ENCODE data around the gene GRIPAP1. TPM values are rescaled to one million over a fixed set of nuclear protein-coding genes. Genes with fewer than 3 reads are reported as not detected.

GRIPAP1 gene
- total RNA-seq, 4 donors from 2014 or later, result 8.6 to 19.3 (median 10.1) TPM

DNA sequence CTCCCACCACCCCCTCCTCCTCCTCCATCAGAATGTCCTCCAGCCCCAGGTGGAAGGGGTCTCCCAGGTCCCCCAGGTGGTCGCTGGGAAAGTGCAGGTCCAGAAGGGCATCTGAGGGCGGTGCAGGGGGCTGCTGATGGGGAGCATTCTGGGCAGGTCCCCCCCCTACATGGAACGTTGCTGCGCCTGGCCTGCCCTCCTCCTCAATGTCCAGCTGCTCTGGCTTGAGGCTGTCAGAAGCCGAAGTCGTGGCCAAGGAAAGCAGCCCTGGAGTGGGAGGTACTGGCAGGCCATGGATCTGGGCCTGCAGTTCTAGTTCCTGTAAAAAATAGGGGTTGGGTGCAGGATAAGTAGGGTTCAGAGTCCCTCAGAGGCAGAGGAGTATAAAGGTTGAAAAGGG is 28.2 kb upstream of the GRIPAP1 start:
- peaks cover 2 to 31% of the 10 kb centered on the region in 2 donors for H3K36me3 ChIP-seq
- H3K4me3 ChIP-seq, result no peak overlapping the region
- TF ChIP-seq, protein P1, sequence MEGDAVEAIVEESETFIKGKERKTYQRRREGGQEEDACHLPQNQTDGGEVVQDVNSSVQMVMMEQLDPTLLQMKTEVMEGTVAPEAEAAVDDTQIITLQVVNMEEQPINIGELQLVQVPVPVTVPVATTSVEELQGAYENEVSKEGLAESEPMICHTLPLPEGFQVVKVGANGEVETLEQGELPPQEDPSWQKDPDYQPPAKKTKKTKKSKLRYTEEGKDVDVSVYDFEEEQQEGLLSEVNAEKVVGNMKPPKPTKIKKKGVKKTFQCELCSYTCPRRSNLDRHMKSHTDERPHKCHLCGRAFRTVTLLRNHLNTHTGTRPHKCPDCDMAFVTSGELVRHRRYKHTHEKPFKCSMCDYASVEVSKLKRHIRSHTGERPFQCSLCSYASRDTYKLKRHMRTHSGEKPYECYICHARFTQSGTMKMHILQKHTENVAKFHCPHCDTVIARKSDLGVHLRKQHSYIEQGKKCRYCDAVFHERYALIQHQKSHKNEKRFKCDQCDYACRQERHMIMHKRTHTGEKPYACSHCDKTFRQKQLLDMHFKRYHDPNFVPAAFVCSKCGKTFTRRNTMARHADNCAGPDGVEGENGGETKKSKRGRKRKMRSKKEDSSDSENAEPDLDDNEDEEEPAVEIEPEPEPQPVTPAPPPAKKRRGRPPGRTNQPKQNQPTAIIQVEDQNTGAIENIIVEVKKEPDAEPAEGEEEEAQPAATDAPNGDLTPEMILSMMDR (IDR thresholded peaks at IDR 0.05 in 4 of 5, conservative IDR thresholded peaks at IDR 0.05 in 1 of 5), result no peak
- TF ChIP-seq POLR2A (IDR thresholded peaks at IDR 0.05), result no peak
- H3K4me1 ChIP-seq, result no peaks in the 10 kb centered on the region
- no peak for ATAC-seq
- H3K27ac ChIP-seq, result no peak overlapping the region
- H3K9me3 ChIP-seq, result no peaks in the 10 kb centered on the region
- DNase-seq, result no peak
- no peaks in the 10 kb centered on the region for H3K27me3 ChIP-seq
- intact Hi-C loops (cut with DNase I; ENCODE audit: low total_unique reads) (no loop called here), in situ Hi-C loops (cut with MboI; ENCODE audit: low sequenced_read_pairs in 4 of 4) (no loop called here)

DNA sequence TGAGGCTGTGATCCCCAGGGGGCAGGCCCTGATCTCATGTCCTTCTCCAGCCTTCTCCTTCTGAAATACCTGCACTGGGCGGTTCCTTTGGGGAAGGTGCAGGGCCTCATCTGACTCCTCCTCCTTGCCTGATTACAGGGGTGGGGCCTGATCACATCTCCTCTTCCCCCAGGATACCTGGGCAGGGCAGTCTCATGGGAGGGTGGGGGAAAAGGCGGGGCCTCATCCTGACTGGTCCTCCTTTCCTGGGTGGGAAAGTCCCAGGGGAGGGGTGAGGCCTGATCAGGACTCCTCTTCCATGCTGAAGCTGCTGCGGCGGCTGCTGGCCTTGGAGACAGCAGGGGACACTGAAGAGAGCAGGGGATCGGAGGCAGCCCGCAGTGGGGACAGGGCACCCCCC is 27.8 kb upstream of the GRIPAP1 start:
- H3K4me1 ChIP-seq, result no peaks in the 10 kb centered on the region
- H3K4me3 ChIP-seq, result no peak overlapping the region
- intact Hi-C loops (cut with DNase I; ENCODE audit: low total_unique reads), result no loop called here
- peaks cover 2 to 31% of the 10 kb centered on the region in 2 donors for H3K36me3 ChIP-seq
- DNase-seq (no peak), ATAC-seq (no peak)
- TF ChIP-seq POLR2A (IDR thresholded peaks at IDR 0.05), result no peak
- TF ChIP-seq, protein P1 (IDR thresholded peaks at IDR 0.05 in 4 of 5, conservative IDR thresholded peaks at IDR 0.05 in 1 of 5), result no peak
- H3K27me3 ChIP-seq, result no peaks in the 10 kb centered on the region
- no peaks in the 10 kb centered on the region for H3K9me3 ChIP-seq
- no peak overlapping the region for H3K27ac ChIP-seq
- in situ Hi-C loops (cut with MboI; ENCODE audit: low sequenced_read_pairs in 4 of 4), result no loop called here

DNA sequence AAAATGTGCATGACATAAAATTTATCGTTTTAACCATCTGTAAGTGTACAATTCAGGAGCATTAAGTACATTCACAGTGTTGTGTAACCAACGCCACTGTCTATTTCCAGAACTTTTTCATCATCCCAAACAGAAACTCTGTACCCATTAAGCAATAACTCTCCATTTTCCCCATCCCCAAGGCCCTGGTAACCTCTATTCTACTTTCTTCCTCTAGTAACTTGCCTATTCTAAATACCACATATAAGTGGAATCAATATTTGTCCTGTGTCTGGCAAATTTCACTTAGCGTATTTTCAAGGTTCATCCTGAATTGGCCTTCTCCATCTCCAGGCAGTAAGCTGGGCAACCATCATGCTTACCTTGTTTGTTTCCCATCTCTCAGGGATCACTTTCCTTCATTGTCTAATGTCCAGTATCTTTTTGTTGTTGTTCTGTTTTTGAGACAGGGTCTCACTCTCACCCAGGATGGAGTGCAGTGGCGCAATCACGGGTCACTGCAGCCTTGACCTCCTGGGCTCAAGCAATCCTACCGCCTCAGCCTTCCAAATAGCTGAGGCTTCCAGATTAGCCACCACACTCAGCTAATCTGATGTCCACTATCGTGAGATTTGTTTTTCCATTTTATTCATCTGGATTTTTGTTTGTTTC is 17.7 kb upstream of the GRIPAP1 start:
- no peak for DNase-seq
- no peak for ATAC-seq
- TF ChIP-seq, protein P1 (IDR thresholded peaks at IDR 0.05 in 4 of 5, conservative IDR thresholded peaks at IDR 0.05 in 1 of 5), result no peak
- no peak for TF ChIP-seq POLR2A (IDR thresholded peaks at IDR 0.05)
- no peaks in the 10 kb centered on the region for H3K36me3 ChIP-seq
- intact Hi-C loops (cut with DNase I; ENCODE audit: low total_unique reads) (no loop called here), in situ Hi-C loops (cut with MboI; ENCODE audit: low sequenced_read_pairs in 4 of 4) (no loop called here)
- no peaks in the 10 kb centered on the region for H3K9me3 ChIP-seq
- no peaks in the 10 kb centered on the region for H3K4me1 ChIP-seq
- no peak overlapping the region for H3K27ac ChIP-seq
- H3K4me3 ChIP-seq, result no peak overlapping the region
- H3K27me3 ChIP-seq, result no peaks in the 10 kb centered on the region

DNA sequence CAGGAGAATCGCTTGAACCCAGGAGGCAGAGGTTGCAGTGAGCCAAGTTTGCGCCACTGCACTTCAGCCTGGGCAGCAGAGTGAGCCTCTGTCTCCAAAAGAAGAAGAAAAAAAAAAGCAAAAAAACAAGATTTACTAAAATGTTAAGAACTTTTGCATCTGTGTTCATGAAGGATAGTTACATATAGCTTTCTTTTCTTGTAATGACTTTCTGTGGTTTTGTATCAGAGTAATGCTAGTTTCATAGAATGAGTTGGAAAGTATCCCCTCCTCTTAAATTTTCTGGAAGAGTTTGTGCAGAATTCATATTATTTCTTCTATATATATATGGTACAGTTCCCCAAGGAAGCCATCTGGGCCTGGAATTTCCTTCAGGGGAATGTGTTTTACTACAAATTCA is 17.0 kb upstream of the GRIPAP1 start:
- Histone ChIP-seq H3K4me1 (no peaks in the 10 kb centered on the region), H3K27ac (no peak overlapping the region), H3K27me3 (no peaks in the 10 kb centered on the region), H3K36me3 (no peaks in the 10 kb centered on the region), H3K9me3 (no peaks in the 10 kb centered on the region), H3K4me3 (no peak overlapping the region)
- in situ Hi-C loops (cut with MboI; ENCODE audit: low sequenced_read_pairs in 4 of 4), result no loop called here
- intact Hi-C loops (cut with DNase I; ENCODE audit: low total_unique reads), result no loop called here
- TF ChIP-seq POLR2A (IDR thresholded peaks at IDR 0.05), result no peak
- TF ChIP-seq, protein P1 (IDR thresholded peaks at IDR 0.05 in 4 of 5, conservative IDR thresholded peaks at IDR 0.05 in 1 of 5), result no peak
- no peak for DNase-seq
- ATAC-seq, result no peak

DNA sequence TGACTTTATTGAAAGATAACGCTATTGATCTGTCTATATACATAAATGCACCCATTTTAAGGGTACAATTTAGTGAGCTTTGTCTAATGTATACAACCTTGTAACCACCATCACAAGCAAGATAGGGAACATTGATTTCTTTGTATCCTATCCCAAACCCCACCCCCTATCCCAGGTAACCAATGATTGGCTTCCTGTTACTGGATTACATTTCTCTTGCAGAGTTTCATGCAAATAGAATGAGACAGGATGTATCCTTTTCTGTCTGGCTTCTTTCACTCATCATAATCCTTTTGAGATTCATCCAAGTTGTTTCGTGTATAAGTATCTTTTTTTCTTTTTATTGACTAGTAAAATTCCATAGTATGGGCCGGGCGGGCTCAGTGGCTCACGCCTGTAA is 1.6 kb upstream of the GRIPAP1 start:
- H3K36me3 ChIP-seq, result peaks cover 0 to 4% of the 10 kb centered on the region in 2 donors
- H3K4me3 ChIP-seq, result no peak overlapping the region
- H3K27ac ChIP-seq, result no peak overlapping the region
- no peaks in the 10 kb centered on the region for H3K27me3 ChIP-seq
- TF ChIP-seq, protein P1 (IDR thresholded peaks at IDR 0.05 in 4 of 5, conservative IDR thresholded peaks at IDR 0.05 in 1 of 5), result no peak
- TF ChIP-seq POLR2A (IDR thresholded peaks at IDR 0.05), result no peak
- in situ Hi-C loops (cut with MboI; ENCODE audit: low sequenced_read_pairs in 4 of 4), result no loop called here
- ATAC-seq (no peak), DNase-seq (no peak)
- H3K9me3 ChIP-seq, result no peaks in the 10 kb centered on the region
- peaks cover 3 to 7% of the 10 kb centered on the region in 2 donors for H3K4me1 ChIP-seq
- intact Hi-C loops (cut with DNase I; ENCODE audit: low total_unique reads), result loop anchor here (5.0 kb wide), 1 partner anchor 106 kb away; the partner anchor contains the start of genes PQBP1 and TIMM17B
